Anterior cingulate cortex (tissue), 58 donors: ENCODE data around the gene SPANXD.
"Not testable (repeated sequence)": the region's sequence is repeated elsewhere in the genome, so short reads cannot be mapped to it uniquely, and the experiment has no call there.

Experiments used
- DNase-seq, 58 donors: peaks; one replicate each; lab custom pipeline; 2025; lab: John Stamatoyannopoulos, UW

The SPANXD gene, protein sequence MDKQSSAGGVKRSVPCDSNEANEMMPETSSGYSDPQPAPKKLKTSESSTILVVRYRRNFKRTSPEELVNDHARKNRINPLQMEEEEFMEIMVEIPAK

DNA sequence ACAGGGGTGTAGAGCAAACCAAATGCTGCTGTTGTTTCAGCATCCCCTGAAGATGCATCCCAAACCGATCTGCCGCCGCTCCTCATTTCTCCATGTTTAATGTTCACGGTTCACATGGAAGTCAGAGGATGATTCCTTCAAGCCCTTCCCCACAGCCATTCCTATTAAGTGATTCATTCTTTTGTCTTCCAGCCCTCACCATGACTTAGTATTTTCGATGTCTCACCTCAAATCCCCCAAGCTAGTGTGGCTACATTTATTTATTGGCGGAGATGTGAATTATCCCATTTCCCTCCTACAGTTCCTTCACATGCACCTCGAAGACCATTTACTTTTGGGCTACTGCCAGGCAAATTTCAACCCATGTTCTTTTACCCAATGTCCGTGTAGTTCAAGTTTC lies at the start of gene SPANXD:
Gene SPANXD, minus strand, starts transcription at position 101 of the 400 bp plus-strand sequence. CDS start 334 bp downstream, outside the sequence.
- DNase-seq = not testable (repeated sequence)

DNA sequence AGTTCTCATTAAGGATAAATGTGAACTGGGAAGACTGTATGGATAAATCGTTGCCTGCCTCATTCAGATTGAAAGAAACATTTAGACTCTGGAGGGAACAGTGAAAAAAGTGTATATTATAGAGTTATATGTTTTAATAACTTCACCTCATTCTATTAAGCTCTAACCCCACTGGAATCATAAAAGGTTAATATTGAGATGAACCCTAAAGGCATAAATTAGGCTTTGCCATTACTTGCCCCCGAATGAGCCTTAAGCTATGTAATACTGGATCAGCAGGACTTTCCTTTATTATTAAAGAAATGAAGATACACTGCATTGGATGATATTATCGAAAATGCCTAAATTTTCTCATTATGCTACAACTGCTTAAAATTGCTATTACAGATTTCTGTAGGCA lies 44.1 kb upstream of the SPANXD start:
- no peak for DNase-seq

DNA sequence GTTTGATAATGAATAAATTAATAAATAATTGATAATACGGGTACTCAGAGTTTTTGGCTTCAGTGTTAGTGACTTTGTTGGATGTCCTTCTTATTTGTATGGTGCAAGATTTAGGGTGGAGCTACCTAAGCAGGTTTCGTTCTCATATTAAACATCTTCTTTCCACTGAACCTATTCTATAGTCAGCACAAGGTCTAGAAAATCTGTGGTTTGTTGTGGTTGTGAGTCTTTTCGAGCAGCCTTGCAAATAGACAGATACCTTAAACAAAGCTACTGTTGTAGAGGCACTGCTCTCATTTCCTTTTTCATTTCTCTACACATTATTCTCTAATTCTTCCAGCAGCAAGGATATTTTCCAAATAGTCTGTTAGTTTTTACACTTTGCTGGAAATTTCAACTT lies 38.1 kb upstream of the SPANXD start:
- DNase-seq = no peak

DNA sequence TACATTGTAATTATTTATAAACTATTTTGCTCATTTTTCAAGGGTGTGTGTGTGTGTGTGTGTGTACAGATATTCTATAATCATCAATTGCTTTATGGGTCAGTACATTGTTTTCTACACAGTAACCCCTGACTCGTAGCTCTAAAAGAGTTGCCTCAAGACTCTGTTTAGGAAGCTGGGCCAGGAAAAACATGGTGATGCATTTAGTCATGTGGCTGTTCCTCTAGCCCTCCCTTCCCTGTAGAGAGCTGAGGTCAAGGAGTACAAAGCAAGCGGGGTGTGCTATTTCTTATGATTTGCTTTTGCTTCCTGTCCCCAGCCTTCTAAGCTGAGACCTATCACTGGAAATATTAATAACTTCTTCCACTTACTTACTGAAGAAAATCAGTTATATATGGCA lies 34.8 kb upstream of the SPANXD start:
- no peak for DNase-seq

DNA sequence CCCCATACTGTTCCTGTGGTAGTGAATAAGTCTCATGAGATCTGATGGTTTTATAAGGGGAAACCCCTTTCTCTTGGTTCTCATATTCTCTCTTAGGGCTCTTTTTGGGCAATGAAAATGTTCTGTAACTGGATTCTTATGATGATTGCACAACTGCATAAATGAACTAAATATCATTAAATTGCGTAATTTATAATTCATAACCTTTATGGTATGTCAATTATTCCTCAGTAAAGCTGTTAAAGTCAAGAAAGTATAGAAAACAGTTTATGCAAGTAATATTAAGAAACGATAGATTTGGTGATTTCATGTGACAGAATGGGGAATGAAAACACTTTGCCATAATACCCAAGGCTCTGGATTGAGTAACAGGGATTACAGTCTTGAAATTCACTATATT lies 33.5 kb upstream of the SPANXD start:
- no peak for DNase-seq

DNA sequence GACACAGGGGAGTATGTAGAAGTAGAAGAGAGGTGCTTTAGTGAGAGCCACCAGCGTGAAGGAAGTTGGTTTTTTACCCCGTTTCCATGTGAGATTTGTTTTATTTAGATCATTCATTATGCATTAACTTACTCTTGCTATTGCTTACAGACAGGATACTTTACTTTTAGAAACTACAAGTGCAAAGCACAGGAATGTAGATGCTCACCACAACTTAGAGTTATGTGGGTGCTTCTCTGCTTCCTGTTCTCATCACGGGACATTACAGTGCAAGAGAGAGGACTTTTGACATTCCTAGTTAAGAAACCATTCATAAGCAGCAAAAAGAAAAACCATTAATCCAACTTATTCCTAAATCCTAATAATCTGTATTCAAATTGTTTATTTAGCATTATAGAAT lies 25.6 kb upstream of the SPANXD start:
- DNase-seq = no peak

DNA sequence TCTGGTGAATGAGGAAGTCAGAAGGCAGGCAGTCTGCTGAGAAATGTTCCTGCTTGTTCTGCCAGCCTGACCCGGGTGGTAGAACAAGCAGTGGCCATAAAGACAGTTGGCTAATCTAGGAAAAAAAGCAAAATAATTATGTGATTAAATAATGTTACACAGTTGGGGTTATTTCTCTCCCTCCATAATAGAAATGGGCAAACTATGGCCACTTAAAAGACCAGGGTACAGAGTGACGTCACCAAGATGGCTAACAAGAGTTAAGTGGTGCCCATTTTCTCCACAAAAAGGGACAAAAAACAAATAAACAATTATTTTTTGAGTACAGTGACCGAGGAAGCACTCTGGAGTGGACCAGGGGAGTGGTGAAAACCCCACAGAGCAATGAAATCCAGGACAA lies 16.1 kb upstream of the SPANXD start:
- DNase-seq = no peak

DNA sequence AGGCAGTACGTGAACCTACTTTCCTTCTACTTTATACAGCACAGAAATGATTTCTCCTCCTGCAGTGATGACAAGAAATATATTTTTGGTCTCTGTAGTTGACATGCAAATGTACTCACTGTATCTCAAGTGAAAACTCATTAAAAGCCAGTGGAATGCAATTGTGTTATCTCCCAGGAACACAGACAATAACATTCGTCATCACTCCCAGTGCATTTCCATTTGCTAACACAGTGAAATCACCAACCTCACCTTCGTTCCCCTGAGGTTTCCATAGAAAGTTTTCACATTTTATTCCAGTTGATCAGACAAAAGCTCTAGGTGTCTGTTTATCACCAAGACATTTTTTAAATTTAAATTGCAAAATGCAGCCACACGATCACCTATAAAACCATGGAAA lies 2.5 kb upstream of the SPANXD start:
- no peak for DNase-seq

DNA sequence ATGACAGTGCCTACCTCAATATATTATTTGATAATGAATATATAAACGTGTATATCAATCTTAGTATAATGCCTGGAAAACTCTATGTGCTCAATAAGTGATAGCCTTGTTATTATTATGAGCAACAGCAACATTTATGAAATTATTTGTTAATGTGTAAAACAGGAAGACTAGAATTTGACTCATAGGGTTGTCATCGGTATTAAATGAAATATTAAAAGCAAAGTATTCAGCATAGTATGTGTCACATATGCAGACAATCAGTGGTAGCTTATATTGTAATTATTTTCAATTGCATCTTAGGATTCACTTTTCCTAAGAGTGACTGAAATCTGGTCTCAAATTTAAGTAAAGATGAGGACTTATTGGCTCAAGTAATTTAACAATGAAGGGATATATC lies 24.6 kb downstream of the SPANXD start:
- no peak for DNase-seq

DNA sequence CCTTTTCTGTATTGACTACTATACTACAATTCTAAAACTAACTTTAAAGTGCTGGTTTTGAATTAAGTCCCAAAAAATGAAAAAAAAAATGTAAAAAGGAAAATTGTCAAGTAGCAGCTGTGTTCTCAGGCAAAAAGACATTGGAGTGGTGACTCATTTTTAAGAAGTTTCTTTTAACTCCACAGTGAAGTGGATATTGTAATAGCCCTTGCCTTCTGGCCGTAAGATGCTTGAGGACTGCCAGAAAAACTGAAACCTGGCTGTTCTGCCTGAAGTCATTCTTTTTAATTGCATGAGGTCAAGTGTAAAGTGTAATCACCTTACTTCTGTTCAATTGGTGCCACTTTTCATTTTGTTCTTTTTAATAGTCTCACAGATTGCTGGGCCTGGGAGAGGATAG lies 28.9 kb downstream of the SPANXD start:
- no peak for DNase-seq

DNA sequence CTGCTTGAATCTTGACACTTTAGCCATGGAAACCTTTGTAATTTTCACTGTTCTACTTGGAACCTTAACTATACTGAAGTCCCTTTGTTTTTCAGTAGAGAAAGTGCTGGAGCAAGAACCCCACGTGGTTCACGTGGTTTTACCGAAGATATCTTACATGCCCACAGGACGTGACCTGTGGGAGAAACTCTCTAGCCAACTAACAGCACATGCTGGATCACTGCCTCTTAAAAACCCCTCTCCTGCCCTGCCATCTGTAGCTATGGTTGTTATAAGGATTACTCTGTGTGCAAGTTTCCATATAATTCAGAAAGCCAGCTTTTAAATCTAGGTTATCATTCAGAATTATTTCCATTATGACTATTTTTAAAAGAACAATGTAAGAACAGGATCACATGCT lies 30.2 kb downstream of the SPANXD start:
- no peak for DNase-seq

DNA sequence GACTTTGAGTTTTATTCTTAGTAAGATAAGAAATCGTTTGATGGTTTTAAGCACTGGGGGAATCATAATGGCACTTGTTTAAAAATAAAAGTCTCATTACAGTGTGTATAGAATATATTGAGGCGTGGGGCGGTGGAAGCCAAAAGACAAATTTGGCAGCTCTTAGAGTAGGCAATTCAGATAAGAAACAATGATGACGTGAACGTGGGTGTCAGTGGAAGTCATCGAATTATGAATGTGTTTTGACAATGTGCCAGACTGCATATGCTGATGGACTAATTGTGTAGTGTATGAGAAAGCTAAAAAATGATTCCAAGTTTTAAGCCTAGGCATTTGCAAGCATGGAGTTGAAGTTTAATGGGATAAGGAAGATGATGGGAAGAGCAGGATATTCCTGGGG lies 35.8 kb downstream of the SPANXD start:
- DNase-seq = peak in 1 of 58 donors; percentile 0

DNA sequence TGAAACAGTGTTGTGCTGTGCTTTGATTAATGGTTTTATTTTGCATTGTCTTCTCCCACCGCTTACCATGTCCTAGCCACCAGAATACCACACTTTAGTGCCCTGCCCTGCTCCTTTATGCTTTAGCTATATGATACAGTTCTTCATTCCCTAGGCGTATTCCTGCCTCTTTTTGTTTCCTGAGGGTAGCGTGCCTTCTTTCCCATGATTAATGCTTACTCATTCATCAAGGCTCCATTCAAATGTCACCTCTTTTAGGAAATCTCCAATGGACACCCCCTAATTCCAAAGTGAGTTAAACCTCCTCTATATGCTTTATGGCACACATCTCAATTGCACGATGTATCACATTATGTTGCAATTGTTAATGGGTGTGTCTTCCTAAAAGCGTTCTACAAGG lies 46.3 kb downstream of the SPANXD start:
- no peak for DNase-seq
